Esophagus squamous epithelium (tissue), 4 donors: Measurements from ENCODE around the gene SUMO1.

ENCODE experiments used
- CTCF ChIP-seq, 6 experiments: fragments of 450-650 bp in 4 of 6; fragments of 200-600 bp in 2 of 6; sonication (generic) in 2 of 6; IDR thresholded peaks; one replicate each; pipeline ENCODE4 v1.5.1; 2016 to 2019; ENCODE audit warnings: antibody characterized with exemption in 6 of 6, mild to moderate bottlenecking in 4 of 6, moderate library complexity in 4 of 6
- POLR2A ChIP-seq, 4 donors: fragments of 450-650 bp; IDR thresholded peaks; one replicate each; pipeline ENCODE4 v1.6.1; 2017; ENCODE audit warnings: antibody characterized with exemption in 4 of 4, mild to moderate bottlenecking in 4 of 4, moderate library complexity in 3 of 4

DNA sequence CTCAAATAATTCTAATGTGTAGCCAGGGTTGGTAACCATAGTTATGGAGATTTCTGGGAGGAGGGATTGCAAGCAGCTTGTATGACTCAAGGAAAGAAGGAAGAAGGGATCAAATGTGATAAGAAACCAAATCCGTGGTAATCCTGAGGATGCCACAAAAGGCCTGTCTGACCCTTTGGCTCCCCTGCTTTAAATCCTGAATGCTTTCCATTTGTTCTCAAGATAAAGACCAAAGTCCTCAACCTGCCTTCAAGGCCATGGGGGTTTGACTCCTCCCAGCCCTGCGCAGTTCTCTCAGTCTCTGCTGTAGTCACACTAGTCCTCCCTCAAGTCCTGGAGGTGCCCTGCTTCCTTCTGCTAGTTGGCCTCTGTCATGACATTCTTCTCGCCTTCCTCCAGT is 74.0 kb downstream of the SUMO1 start:
- TF ChIP-seq CTCF (IDR thresholded peaks at IDR 0.05) (no peak), POLR2A (IDR thresholded peaks at IDR 0.05) (no peak)
